Neuronal stem cell (in vitro differentiated cells): ENCODE measurements around the gene ACKR2.
A peak's percentile ranks its signal among the peaks of the same experiment; 100 is the strongest.

ENCODE experiments used
- DNase-seq: peaks from one replicate; pipeline ENCODE4 v3.0.0-alpha.2; 2013; ENCODE audit warnings: low spot score
- H2AFZ ChIP-seq: one replicate; pipeline ENCODE4 v1.6.1; 2013; ENCODE audit warnings: mild to moderate bottlenecking, low read length, inconsistent platforms
- H2AK5ac ChIP-seq: 2 replicates; pipeline ENCODE4 v1.6.1; 2013; ENCODE audit warnings: low read depth, mild to moderate bottlenecking, inconsistent platforms, low read length, moderate library complexity, mixed read lengths
- H2BK120ac ChIP-seq: 2 replicates; pipeline ENCODE4 v1.6.1; 2013; ENCODE audit warnings: low read depth, mild to moderate bottlenecking, inconsistent platforms, low read length, moderate library complexity, mixed read lengths
- H2BK12ac ChIP-seq: one replicate; pipeline ENCODE4 v1.6.1; 2013; ENCODE audit warnings: low read length, inconsistent platforms
- H2BK15ac ChIP-seq: 2 replicates; pipeline ENCODE4 v1.6.1; 2013; ENCODE audit warnings: mild to moderate bottlenecking, low read length, inconsistent platforms, mixed read lengths
- H2BK5ac ChIP-seq: one replicate; pipeline ENCODE4 v1.6.1; 2013; ENCODE audit warnings: inconsistent platforms, mild to moderate bottlenecking, low read length, moderate library complexity
- H3K14ac ChIP-seq: one replicate; pipeline ENCODE4 v1.6.1; 2013; ENCODE audit warnings: low read length, inconsistent platforms
- H3K18ac ChIP-seq: 2 replicates; pipeline ENCODE4 v1.6.1; 2013; ENCODE audit warnings: low read length, inconsistent platforms
- H3K23ac ChIP-seq: 2 replicates; pipeline ENCODE4 v1.6.1; 2013; ENCODE audit warnings: low read depth, mild to moderate bottlenecking, mixed read lengths, low read length, inconsistent platforms; ENCODE audit not compliant: poor library complexity
- H3K27ac ChIP-seq: replicated peaks from 3 replicates; pipeline ENCODE4 v1.5.1; 2013; ENCODE audit warnings: low read length, inconsistent platforms
- H3K27me3 ChIP-seq, 3 experiments: 2 replicates each; pipeline ENCODE4 v1.6.1; 2013; ENCODE audit warnings: low read length in 3 of 3, mild to moderate bottlenecking in 2 of 3, inconsistent platforms in 1 of 3, low read depth in 1 of 3, mixed read lengths in 1 of 3, moderate library complexity in 1 of 3; ENCODE audit not compliant: control insufficient read depth in 3 of 3, insufficient read depth in 3 of 3
- H3K36me3 ChIP-seq, 2 donors: replicated peaks in 1 of 2; 2 replicates each; pipeline ENCODE4 v1.6.1; 2013; ENCODE audit warnings: low read length in 2 of 2; ENCODE audit not compliant: control insufficient read depth in 2 of 2, insufficient read depth in 2 of 2
- H3K4ac ChIP-seq: 2 replicates; pipeline ENCODE4 v1.6.1; 2013; ENCODE audit warnings: inconsistent platforms, mild to moderate bottlenecking, low read length, moderate library complexity
- H3K4me1 ChIP-seq, 2 donors: 1 replicate in 1 of 2; 2 replicates in 1 of 2; pipeline ENCODE4 v1.6.1; 2013; ENCODE audit warnings: low read length in 2 of 2, low read depth in 1 of 2; ENCODE audit not compliant: control insufficient read depth in 2 of 2, insufficient read depth in 1 of 2
- H3K4me2 ChIP-seq: one replicate; pipeline ENCODE4 v1.6.1; 2013; ENCODE audit warnings: mild to moderate bottlenecking, low read length, inconsistent platforms; ENCODE audit not compliant: insufficient read depth, poor library complexity, severe bottlenecking
- H3K4me3 ChIP-seq, 2 donors: 2 replicates each; pipeline ENCODE4 v1.5.1; 2013; ENCODE audit warnings: low read length in 2 of 2, mild to moderate bottlenecking in 2 of 2, inconsistent platforms in 1 of 2, moderate library complexity in 1 of 2
- H3K79me1 ChIP-seq: one replicate; pipeline ENCODE4 v1.6.1; 2013; ENCODE audit warnings: low read depth, mild to moderate bottlenecking, inconsistent platforms, low read length, moderate library complexity
- H3K9ac ChIP-seq: one replicate; pipeline ENCODE4 v1.6.1; 2013; ENCODE audit warnings: mild to moderate bottlenecking, low read depth, low read length, inconsistent platforms; ENCODE audit not compliant: poor library complexity
- H3K9me3 ChIP-seq, 2 donors: replicated peaks in 1 of 2; 2 replicates each; pipeline versions ENCODE3 to v1.6.1; 2013; ENCODE audit warnings: low read length in 2 of 2, mild to moderate bottlenecking in 2 of 2, inconsistent platforms in 1 of 2, low read depth in 1 of 2, mixed read lengths in 1 of 2, moderate library complexity in 1 of 2; ENCODE audit not compliant: control insufficient read depth in 2 of 2, insufficient read depth in 1 of 2
- H4K8ac ChIP-seq: one replicate; pipeline ENCODE4 v1.6.1; 2013; ENCODE audit warnings: low read depth, mild to moderate bottlenecking, inconsistent platforms, low read length, moderate library complexity
- H4K91ac ChIP-seq: one replicate; pipeline ENCODE4 v1.6.1; 2013; ENCODE audit warnings: low read length, low read depth, mild to moderate bottlenecking, inconsistent platforms; ENCODE audit not compliant: poor library complexity
- WGBS, 2 donors: extraction: QIAGEN DNeasy Blood & Tissue Kit; methylation state at CpG; one replicate each; pipeline ENCODE4 v1.1.7; 2013; ENCODE audit warnings: missing lambda C conversion rate in 2 of 2, mixed read lengths in 1 of 2; ENCODE audit not compliant: insufficient read length in 2 of 2, insufficient replicate concordance in 1 of 2; ENCODE audit errors: extremely low coverage in 2 of 2; 5-methylcytosine and 5-hydroxymethylcytosine counted together

The ACKR2 gene

GRCh38 chr3:42829083-42829627, 19.9 kb downstream of the ACKR2 start:
- no peak overlapping the region for H3K4me3 ChIP-seq
- H4K91ac ChIP-seq, result no peak overlapping the region
- no peak overlapping the region for H3K18ac ChIP-seq
- H2AK5ac ChIP-seq, result no peak overlapping the region
- DNase-seq, result no peak
- H3K4me1 ChIP-seq, result peaks cover 2% of the 10 kb centered on the region in 2 donors
- H3K79me1 ChIP-seq, result no peaks in the 10 kb centered on the region
- no peak overlapping the region for H2BK15ac ChIP-seq
- no peak overlapping the region for H2BK5ac ChIP-seq
- WGBS, 2 donors, result no CpG with 5 or more reads among the region's 5 CpGs
- H2AFZ ChIP-seq, result no peak overlapping the region
- H3K9me3 ChIP-seq, result no peaks in the 10 kb centered on the region
- no peak overlapping the region for H2BK12ac ChIP-seq
- H3K23ac ChIP-seq, result no peak overlapping the region
- no peak overlapping the region for H3K27ac ChIP-seq
- H3K4ac ChIP-seq, result no peak overlapping the region
- no peak overlapping the region for H2BK120ac ChIP-seq
- H3K4me2 ChIP-seq, result no peak overlapping the region
- no peaks in the 10 kb centered on the region for H3K36me3 ChIP-seq
- no peak overlapping the region for H3K9ac ChIP-seq
- no peaks in the 10 kb centered on the region for H3K27me3 ChIP-seq
- H3K14ac ChIP-seq, result no peak overlapping the region
- H4K8ac ChIP-seq, result no peak overlapping the region

- Histone ChIP-seq H3K18ac (no peak overlapping the region), H2BK12ac (no peak overlapping the region), H3K79me1 (no peaks in the 10 kb centered on the region), H3K36me3 (no peaks in the 10 kb centered on the region), H3K14ac (no peak overlapping the region), H3K27me3 (no peaks in the 10 kb centered on the region), H3K4me3 (no peak overlapping the region), H3K27ac (no peak overlapping the region), H2AK5ac (no peak overlapping the region), H3K9ac (no peak overlapping the region), H4K8ac (no peak overlapping the region), H3K4me1 (peaks cover 2% of the 10 kb centered on the region in 2 donors), H3K9me3 (no peaks in the 10 kb centered on the region), H3K4ac (no peak overlapping the region), H4K91ac (no peak overlapping the region), H2BK120ac (no peak overlapping the region), H2BK15ac (no peak overlapping the region), H2BK5ac (no peak overlapping the region), H3K4me2 (no peak overlapping the region), H3K23ac (no peak overlapping the region), H2AFZ (no peak overlapping the region)
- DNase-seq, result no peak
- no CpG with 5 or more reads among the region's 5 CpGs for WGBS, 2 donors
These were observed 20.6 kb downstream of the ACKR2 start for GRCh38 chr3:42829628-42830436.

GRCh38 chr3:42830437-42831320, 21.4 kb downstream of the ACKR2 start:
- WGBS, 2 donors, result no CpG with 5 or more reads among the region's 7 CpGs
- no peak overlapping the region for H3K4me3 ChIP-seq

DNA sequence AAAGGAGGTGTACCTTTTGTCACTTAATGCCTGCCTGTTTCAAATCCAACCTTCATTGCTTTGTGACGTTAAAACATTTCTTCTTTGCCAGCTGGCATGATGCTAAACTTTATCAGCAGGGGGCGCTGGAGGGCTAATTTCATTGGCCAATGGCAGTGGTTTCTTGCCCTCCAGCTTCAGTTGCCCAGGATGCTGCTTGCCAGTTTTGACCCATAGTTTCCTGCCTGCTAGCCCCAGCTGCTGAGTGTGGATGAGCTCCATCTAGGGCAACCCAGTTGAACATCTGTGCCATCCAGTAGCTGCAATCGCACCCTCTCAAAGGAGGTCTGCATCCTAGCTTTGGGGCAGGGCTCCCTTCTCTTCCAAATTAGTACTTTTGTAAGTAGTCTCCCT, 22.1 kb downstream of the ACKR2 start:
- no peak overlapping the region for H2BK15ac ChIP-seq
- no peak overlapping the region for H2AK5ac ChIP-seq
- peak; percentile 67 for DNase-seq
- H4K8ac ChIP-seq, result no peak overlapping the region
- no peaks in the 10 kb centered on the region for H3K4me1 ChIP-seq
- H2BK120ac ChIP-seq, result no peak overlapping the region
- no peak overlapping the region for H3K4ac ChIP-seq
- no peaks in the 10 kb centered on the region for H3K79me1 ChIP-seq
- no peak overlapping the region for H3K9ac ChIP-seq
- H3K36me3 ChIP-seq, result no peaks in the 10 kb centered on the region
- H3K4me2 ChIP-seq, result peak overlapping the region; percentile 11
- no peaks in the 10 kb centered on the region for H3K27me3 ChIP-seq
- H2BK5ac ChIP-seq, result no peak overlapping the region
- H3K9me3 ChIP-seq, result no peaks in the 10 kb centered on the region
- H3K23ac ChIP-seq, result no peak overlapping the region
- no CpG with 5 or more reads among the region's 3 CpGs for WGBS, 2 donors
- H3K18ac ChIP-seq, result no peak overlapping the region
- peak overlapping the region; percentile 63 for H2AFZ ChIP-seq
- H3K14ac ChIP-seq, result no peak overlapping the region
- H4K91ac ChIP-seq, result no peak overlapping the region
- H2BK12ac ChIP-seq, result no peak overlapping the region
- no peak overlapping the region for H3K27ac ChIP-seq
- H3K4me3 ChIP-seq, result no peak overlapping the region

More at GRCh38 chr3:42830437-42831320, 21.4 kb downstream of the ACKR2 start:
- Histone ChIP-seq H3K4me1 (peaks cover 2% of the 10 kb centered on the region in 2 donors), H2AFZ (peak overlapping the region; percentile 63), H3K23ac (no peak overlapping the region), H3K27ac (no peak overlapping the region), H3K14ac (no peak overlapping the region), H2BK5ac (no peak overlapping the region), H4K91ac (no peak overlapping the region), H3K4ac (no peak overlapping the region), H2BK120ac (no peak overlapping the region), H3K36me3 (no peaks in the 10 kb centered on the region), H3K9ac (no peak overlapping the region), H4K8ac (no peak overlapping the region), H3K79me1 (no peaks in the 10 kb centered on the region), H2BK15ac (no peak overlapping the region), H3K9me3 (no peaks in the 10 kb centered on the region), H3K18ac (no peak overlapping the region), H3K4me2 (no peak overlapping the region), H3K27me3 (no peaks in the 10 kb centered on the region), H2AK5ac (no peak overlapping the region), H2BK12ac (no peak overlapping the region)
- no peak for DNase-seq
